Natural killer cell treated with Interleukin-12 subunit alpha and Interleukin-12 subunit beta and Interleukin-15 and Interleukin-18, amount 100 ng/mL, for 72 hours (primary cell): ENCODE data around the gene PPP3R1. TPM values are rescaled to one million over a fixed set of nuclear protein-coding genes. Genes with fewer than 3 reads are reported as not detected.

ENCODE experiments used
- ATAC-seq, 2 donors: fragments of 150-1000 bp; cut with Tn5 transposase in 1 of 2; sonication (Bioruptor Pico), chemical (Tn5 transposase) in 1 of 2; 2 replicates each; pipeline ENCODE4 v1.10.0; 2021
- DNase-seq: peaks from one replicate; pipeline ENCODE4 v3.0.0; 2022; ENCODE audit warnings: low spot score
- H3K27ac Mint-ChIP-seq, 2 donors: 1 replicate in 1 of 2; 2 replicates in 1 of 2; pipeline ENCODE4 v1.8.0; 2022; ENCODE audit warnings: mixed read lengths in 2 of 2, mild to moderate bottlenecking in 1 of 2, moderate library complexity in 1 of 2
- H3K27me3 Mint-ChIP-seq, 2 donors: 1 replicate in 1 of 2; 2 replicates in 1 of 2; pipeline ENCODE4 v1.8.0; 2022; ENCODE audit warnings: mixed read lengths in 2 of 2
- H3K36me3 Mint-ChIP-seq: one replicate; pipeline ENCODE4 v1.8.0; 2022; ENCODE audit warnings: mixed read lengths
- H3K4me1 Mint-ChIP-seq, 2 donors: 1 replicate in 1 of 2; 2 replicates in 1 of 2; pipeline ENCODE4 v1.8.0; 2022; ENCODE audit warnings: low read depth in 2 of 2, mixed read lengths in 2 of 2, mild to moderate bottlenecking in 1 of 2
- H3K4me3 Mint-ChIP-seq: one replicate; pipeline ENCODE4 v1.8.0; 2022; ENCODE audit warnings: mixed read lengths
- H3K9me3 Mint-ChIP-seq: 2 replicates; pipeline ENCODE4 v1.8.0; 2022; ENCODE audit warnings: mixed read lengths
- total RNA-seq, 2 donors: library from RNA; stranded (reverse); gene quantifications; one replicate each; pipeline ENCODE4 v1.2.3, GENCODE V29; 2022

PPP3R1 gene
- total RNA-seq, 2 donors from 2014 or later, result 85.9 to 90.7 TPM

GRCh38 chr2:68280796-68281195 lies 28.5 kb upstream of the PPP3R1 start:
- Mint-ChIP-seq H3K27ac (no peak overlapping the region), H3K4me3 (no peak overlapping the region), H3K27me3 (peaks cover 0 to 3% of the 10 kb centered on the region in 2 donors), H3K36me3 (no peaks in the 10 kb centered on the region), H3K9me3 (no peaks in the 10 kb centered on the region), H3K4me1 (no peaks in the 10 kb centered on the region)
- ATAC-seq (no peak), DNase-seq (no peak)

GRCh38 chr2:68280348-68280747 lies 28.0 kb upstream of the PPP3R1 start:
- ATAC-seq (no peak), DNase-seq (no peak)
- H3K4me3 Mint-ChIP-seq, result no peak overlapping the region
- H3K27ac Mint-ChIP-seq, result no peak overlapping the region
- no peaks in the 10 kb centered on the region for H3K9me3 Mint-ChIP-seq
- H3K36me3 Mint-ChIP-seq, result no peaks in the 10 kb centered on the region
- no peaks in the 10 kb centered on the region for H3K4me1 Mint-ChIP-seq
- H3K27me3 Mint-ChIP-seq, result peaks cover 0 to 3% of the 10 kb centered on the region in 2 donors

GRCh38 chr2:68279691-68280090 lies 27.4 kb upstream of the PPP3R1 start:
- no peak for DNase-seq
- H3K27ac Mint-ChIP-seq, result no peak overlapping the region
- no peak for ATAC-seq
- peaks cover 0 to 3% of the 10 kb centered on the region in 2 donors for H3K27me3 Mint-ChIP-seq
- H3K9me3 Mint-ChIP-seq, result no peaks in the 10 kb centered on the region
- no peak overlapping the region for H3K4me3 Mint-ChIP-seq
- no peaks in the 10 kb centered on the region for H3K36me3 Mint-ChIP-seq
- no peaks in the 10 kb centered on the region for H3K4me1 Mint-ChIP-seq

- no peak overlapping the region for H3K4me3 Mint-ChIP-seq
- peaks cover 0 to 3% of the 10 kb centered on the region in 2 donors for H3K27me3 Mint-ChIP-seq
- DNase-seq (no peak), ATAC-seq (no peak)
- no peaks in the 10 kb centered on the region for H3K9me3 Mint-ChIP-seq
- no peaks in the 10 kb centered on the region for H3K36me3 Mint-ChIP-seq
- no peaks in the 10 kb centered on the region for H3K4me1 Mint-ChIP-seq
- no peak overlapping the region for H3K27ac Mint-ChIP-seq
Measured at GRCh38 chr2:68278169-68278568, 25.8 kb upstream of the PPP3R1 start.

- Mint-ChIP-seq H3K9me3 (no peaks in the 10 kb centered on the region), H3K36me3 (no peaks in the 10 kb centered on the region), H3K27me3 (peaks cover 0 to 7% of the 10 kb centered on the region in 2 donors), H3K4me3 (no peak overlapping the region), H3K27ac (no peak overlapping the region), H3K4me1 (no peaks in the 10 kb centered on the region)
- DNase-seq, result no peak
- ATAC-seq, result no peak
Measured at GRCh38 chr2:68274022-68274421, 21.7 kb upstream of the PPP3R1 start.

GRCh38 chr2:68272246-68272994 lies 20.1 kb upstream of the PPP3R1 start:
- Mint-ChIP-seq H3K36me3 (no peaks in the 10 kb centered on the region), H3K4me1 (no peaks in the 10 kb centered on the region), H3K4me3 (no peak overlapping the region), H3K27me3 (peaks cover 0 to 7% of the 10 kb centered on the region in 2 donors), H3K27ac (no peak overlapping the region), H3K9me3 (no peaks in the 10 kb centered on the region)
- ATAC-seq (no peak), DNase-seq (no peak)

- ATAC-seq (no peak), DNase-seq (no peak)
- Mint-ChIP-seq H3K9me3 (no peaks in the 10 kb centered on the region), H3K36me3 (no peaks in the 10 kb centered on the region), H3K27ac (no peak overlapping the region), H3K4me1 (no peaks in the 10 kb centered on the region), H3K27me3 (peaks cover 9 to 12% of the 10 kb centered on the region in 2 donors), H3K4me3 (no peak overlapping the region)
Measured at GRCh38 chr2:68266655-68267054, 14.3 kb upstream of the PPP3R1 start.

- no peak for ATAC-seq
- H3K27me3 Mint-ChIP-seq, result peaks cover 7 to 9% of the 10 kb centered on the region in 2 donors
- no peaks in the 10 kb centered on the region for H3K4me1 Mint-ChIP-seq
- H3K36me3 Mint-ChIP-seq, result no peaks in the 10 kb centered on the region
- no peaks in the 10 kb centered on the region for H3K9me3 Mint-ChIP-seq
- no peak overlapping the region for H3K4me3 Mint-ChIP-seq
- no peak for DNase-seq
- no peak overlapping the region for H3K27ac Mint-ChIP-seq
Measured at GRCh38 chr2:68263632-68264031, 11.3 kb upstream of the PPP3R1 start.

GRCh38 chr2:68258851-68259250 lies 6.5 kb upstream of the PPP3R1 start:
- ATAC-seq, result no peak
- DNase-seq, result no peak
- no peaks in the 10 kb centered on the region for H3K9me3 Mint-ChIP-seq
- H3K27me3 Mint-ChIP-seq, result no peaks in the 10 kb centered on the region
- no peak overlapping the region for H3K27ac Mint-ChIP-seq
- H3K4me3 Mint-ChIP-seq, result no peak overlapping the region
- H3K4me1 Mint-ChIP-seq, result peaks cover 5 to 11% of the 10 kb centered on the region in 2 donors
- H3K36me3 Mint-ChIP-seq, result no peaks in the 10 kb centered on the region

- H3K4me3 Mint-ChIP-seq, result no peak overlapping the region
- DNase-seq (no peak), ATAC-seq (no peak)
- H3K27ac Mint-ChIP-seq, result no peak overlapping the region
- no peaks in the 10 kb centered on the region for H3K9me3 Mint-ChIP-seq
- no peaks in the 10 kb centered on the region for H3K27me3 Mint-ChIP-seq
- H3K4me1 Mint-ChIP-seq, result peaks cover 14 to 25% of the 10 kb centered on the region in 2 donors
- peaks cover 4% of the 10 kb centered on the region for H3K36me3 Mint-ChIP-seq
Measured at GRCh38 chr2:68256093-68256450, 3.7 kb upstream of the PPP3R1 start.

- Mint-ChIP-seq H3K9me3 (no peaks in the 10 kb centered on the region), H3K27me3 (no peaks in the 10 kb centered on the region), H3K4me1 (peaks cover 27 to 39% of the 10 kb centered on the region in 2 donors), H3K4me3 (peak overlapping the region; percentile 97), H3K36me3 (peaks cover 15% of the 10 kb centered on the region), H3K27ac (peak overlapping the region in 1 of 2 donors; percentile 98)
- ATAC-seq (no peak), DNase-seq (no peak)
Measured at GRCh38 chr2:68253219-68254068, 1.1 kb upstream of the PPP3R1 start.

- peak overlapping the region in 1 of 2 donors; percentile 98 for H3K27ac Mint-ChIP-seq
- peak; percentile 72 for DNase-seq
- H3K36me3 Mint-ChIP-seq, result peaks cover 15% of the 10 kb centered on the region
- peaks cover 27 to 39% of the 10 kb centered on the region in 2 donors for H3K4me1 Mint-ChIP-seq
- H3K9me3 Mint-ChIP-seq, result no peaks in the 10 kb centered on the region
- no peaks in the 10 kb centered on the region for H3K27me3 Mint-ChIP-seq
- peak overlapping the region; percentile 97 for H3K4me3 Mint-ChIP-seq
- peak; percentile 15 to 28 for ATAC-seq
Measured at GRCh38 chr2:68251855-68252399, 405 bp downstream of the PPP3R1 start.

GRCh38 chr2:68251187-68251854 lies 1.0 kb downstream of the PPP3R1 start:
- ATAC-seq (peak; percentile 62 to 66), DNase-seq (peak; percentile 79)
- peak overlapping the region; percentile 97 for H3K4me3 Mint-ChIP-seq
- H3K36me3 Mint-ChIP-seq, result peaks cover 15% of the 10 kb centered on the region
- peaks cover 27 to 39% of the 10 kb centered on the region in 2 donors for H3K4me1 Mint-ChIP-seq
- H3K27me3 Mint-ChIP-seq, result no peaks in the 10 kb centered on the region
- peak overlapping the region in 1 of 2 donors; percentile 93 for H3K27ac Mint-ChIP-seq
- H3K9me3 Mint-ChIP-seq, result no peaks in the 10 kb centered on the region
